NB4 (cell line): ENCODE results near the gene MROH8.

Source experiments
- DNase-seq: peaks from one replicate; pipeline ENCODE4 v3.0.0; 2010; ENCODE audit warnings: low read depth
- H3K4me3 ChIP-seq: one replicate; pipeline ENCODE4 v1.5.1; 2011; ENCODE audit warnings: mild to moderate bottlenecking, low read depth, low read length, moderate library complexity
- CTCF ChIP-seq: IDR thresholded peaks from one replicate; pipeline ENCODE4 v1.5.1; 2012; ENCODE audit warnings: low read depth, low read length
- MYC ChIP-seq: IDR thresholded peaks from 2 replicates; pipeline ENCODE4 v1.6.1; 2011; ENCODE audit warnings: low read depth, low read length
- POLR2A ChIP-seq: IDR thresholded peaks from 2 replicates; pipeline ENCODE4 v1.6.1; 2011; ENCODE audit warnings: mild to moderate bottlenecking; ENCODE audit not compliant: insufficient read length; ENCODE audit errors: extremely low read depth
- TF ChIP-seq, protein P1 (sequence below): IDR thresholded peaks from 2 replicates; pipeline ENCODE4 v1.6.1; 2011; ENCODE audit warnings: low read depth, low read length

The MROH8 gene

GRCh38 chr20:37123441-37123840 is 55.9 kb downstream of the MROH8 start:
- DNase-seq: peak; percentile 66
- no peak overlapping the region for H3K4me3 ChIP-seq
- no peak for TF ChIP-seq POLR2A

DNA sequence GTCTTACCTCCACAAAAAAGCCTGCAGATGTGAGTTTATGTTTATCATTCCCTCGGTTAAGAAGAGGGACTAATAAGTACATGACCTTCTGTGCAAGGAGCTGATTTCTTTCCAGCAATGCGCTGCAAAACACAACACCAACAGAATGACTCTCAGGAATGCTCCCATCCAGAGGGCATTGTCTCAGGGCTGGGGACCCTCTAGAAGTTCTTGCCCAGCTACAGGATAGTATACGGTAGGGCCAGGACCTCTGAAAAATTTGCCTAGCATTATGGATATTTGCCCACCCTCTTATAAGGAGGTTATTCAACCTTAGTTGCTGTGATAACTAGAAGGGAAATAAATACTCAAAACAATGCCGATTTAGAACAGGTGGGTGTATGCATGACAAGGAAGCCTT is 58.9 kb downstream of the MROH8 start:
- H3K4me3 ChIP-seq: no peak overlapping the region
- no peak for TF ChIP-seq CTCF
- no peak for TF ChIP-seq POLR2A
- no peak for DNase-seq

DNA sequence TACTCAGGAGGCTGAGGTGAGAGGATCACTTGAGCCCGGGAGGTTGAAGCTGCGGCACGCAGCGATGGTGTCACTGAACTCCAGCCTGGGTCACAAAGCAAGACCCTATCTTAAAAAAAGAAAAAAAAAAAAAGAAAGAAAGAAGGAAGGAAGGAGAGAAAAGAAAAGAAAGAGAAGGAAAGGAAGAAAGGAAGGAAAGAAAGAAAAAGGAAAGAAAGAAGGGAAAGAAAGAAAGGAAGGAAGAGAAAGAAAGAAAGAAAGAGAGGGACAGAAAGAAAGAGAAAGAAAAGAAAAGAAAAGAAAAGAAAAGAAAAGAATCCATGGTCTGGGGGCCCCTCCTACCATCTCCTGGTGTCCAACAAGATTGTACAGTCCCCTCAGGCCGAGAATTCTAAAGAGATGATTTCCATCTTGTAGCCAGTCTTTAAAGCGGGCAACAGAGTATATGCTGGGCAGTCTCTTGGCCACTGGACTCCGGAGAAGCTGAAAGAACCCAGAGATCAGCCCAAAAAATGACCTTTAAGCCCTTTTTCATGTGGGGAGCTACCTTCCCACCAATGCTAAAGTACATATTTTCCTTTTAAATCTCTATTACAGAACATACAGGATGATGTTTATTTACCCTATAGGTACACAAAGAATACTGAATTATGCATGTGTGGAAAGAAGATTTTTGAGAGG is 59.9 kb downstream of the MROH8 start:
- H3K4me3 ChIP-seq: no peak overlapping the region
- TF ChIP-seq POLR2A (no peak), MYC (no peak), CTCF (no peak)
- TF ChIP-seq, protein P1, sequence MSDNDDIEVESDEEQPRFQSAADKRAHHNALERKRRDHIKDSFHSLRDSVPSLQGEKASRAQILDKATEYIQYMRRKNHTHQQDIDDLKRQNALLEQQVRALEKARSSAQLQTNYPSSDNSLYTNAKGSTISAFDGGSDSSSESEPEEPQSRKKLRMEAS: no peak
- no peak for DNase-seq

DNA sequence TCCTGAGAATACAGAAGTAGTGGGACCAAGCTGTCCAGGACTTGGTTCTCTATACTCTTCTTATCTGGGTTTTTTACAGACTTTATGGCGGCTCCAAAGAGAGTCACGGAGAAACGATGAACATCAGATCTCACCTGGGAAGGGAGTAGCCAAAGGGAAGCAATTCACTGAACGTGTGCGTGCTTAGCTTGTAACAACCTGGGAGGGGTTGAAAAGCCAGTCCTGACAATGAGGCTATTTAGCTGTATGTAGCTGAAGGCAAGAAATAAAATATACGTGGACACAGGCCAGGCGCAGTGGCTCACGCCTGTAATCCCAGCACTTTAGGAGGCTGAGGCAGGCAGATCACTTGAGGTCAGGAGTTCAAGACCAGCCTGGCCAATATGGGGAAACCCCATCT is 65.3 kb downstream of the MROH8 start:
- no peak overlapping the region for H3K4me3 ChIP-seq
- TF ChIP-seq, protein P1: no peak
- no peak for TF ChIP-seq CTCF
- no peak for TF ChIP-seq POLR2A
- TF ChIP-seq MYC: no peak
- no peak for DNase-seq

DNA sequence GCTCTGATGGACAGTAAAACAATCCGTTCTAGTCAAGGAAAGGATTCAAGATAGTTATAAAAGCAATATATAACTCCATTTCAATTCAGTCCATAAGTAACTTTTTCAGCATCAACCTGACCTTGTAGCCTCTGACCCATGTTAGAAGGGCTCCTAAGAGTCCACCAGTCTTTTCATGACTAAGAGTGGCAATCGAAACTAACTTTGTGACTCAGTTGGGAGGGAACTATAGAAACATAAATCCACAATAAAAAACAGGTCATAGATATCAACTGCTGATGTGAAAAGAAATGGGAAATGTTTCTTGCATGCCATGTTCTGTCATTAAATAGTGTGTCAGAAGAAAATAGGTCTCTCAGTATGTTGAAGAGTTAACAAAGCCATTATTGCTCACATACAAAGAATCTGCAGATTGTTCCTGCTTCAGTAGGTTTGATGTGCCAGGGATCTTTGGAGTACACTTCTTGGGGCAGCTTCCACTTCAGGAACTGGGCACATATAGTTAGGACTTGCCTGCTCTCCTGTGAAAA is 67.4 kb downstream of the MROH8 start:
- no peak for TF ChIP-seq CTCF
- no peak overlapping the region for H3K4me3 ChIP-seq
- no peak for DNase-seq

DNA sequence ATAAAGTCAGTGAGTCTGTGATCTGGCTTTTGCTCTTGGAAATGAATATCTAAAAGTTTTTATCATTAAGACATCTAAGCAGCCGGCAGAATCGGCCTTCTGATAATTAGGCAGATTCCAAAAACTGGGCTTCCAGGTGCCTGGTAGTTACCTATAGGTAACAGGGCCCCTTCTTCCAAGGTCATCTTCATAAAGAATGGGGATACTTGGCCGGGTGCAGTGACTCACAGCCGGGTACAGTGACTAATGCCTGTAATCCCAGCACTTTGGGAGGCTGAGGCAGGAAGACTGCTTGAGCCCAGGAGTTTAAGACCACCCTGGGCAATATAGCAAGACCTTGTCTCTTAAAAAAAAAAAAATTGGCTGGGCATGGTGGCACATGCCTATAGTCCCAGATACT is 70.7 kb downstream of the MROH8 start:
- H3K4me3 ChIP-seq: no peak overlapping the region
- no peak for DNase-seq
- TF ChIP-seq MYC (no peak), CTCF (no peak), POLR2A (no peak)
- TF ChIP-seq, protein P1: no peak
